ENCODE data around the gene GHRH.

GHRH gene

DNA sequence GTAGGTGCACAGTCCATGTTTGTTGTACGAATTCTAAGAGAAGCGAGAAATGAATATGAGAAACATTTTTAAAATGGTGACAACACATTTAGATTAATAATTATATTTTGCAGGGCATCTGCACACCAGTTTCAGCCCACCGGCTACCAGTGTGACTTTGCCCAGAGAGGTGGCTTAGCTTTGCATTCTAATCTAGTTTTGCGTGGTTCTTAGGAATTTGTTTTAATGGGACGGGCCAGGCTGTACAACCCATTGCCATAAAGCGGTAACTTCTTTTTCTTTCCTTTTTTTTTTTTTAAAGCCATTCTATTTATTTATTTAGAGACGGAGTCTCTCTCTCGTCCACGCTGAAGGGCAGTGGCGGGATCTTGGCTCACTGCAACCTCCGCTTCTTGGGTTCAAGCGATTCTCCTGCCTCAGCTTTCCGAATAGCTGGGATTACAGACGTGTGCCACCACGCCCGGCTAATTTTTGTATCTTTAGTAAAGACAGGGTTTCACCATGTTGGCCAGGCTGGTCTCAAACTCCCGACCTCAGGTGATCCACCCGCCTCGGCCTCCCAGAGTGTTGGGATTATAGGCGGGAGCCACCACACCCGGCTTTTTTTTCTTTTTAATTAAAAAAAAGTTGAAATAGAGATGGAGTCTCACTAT lies 28.7 kb upstream of the GHRH start:
- DNase-seq = no peak

DNA sequence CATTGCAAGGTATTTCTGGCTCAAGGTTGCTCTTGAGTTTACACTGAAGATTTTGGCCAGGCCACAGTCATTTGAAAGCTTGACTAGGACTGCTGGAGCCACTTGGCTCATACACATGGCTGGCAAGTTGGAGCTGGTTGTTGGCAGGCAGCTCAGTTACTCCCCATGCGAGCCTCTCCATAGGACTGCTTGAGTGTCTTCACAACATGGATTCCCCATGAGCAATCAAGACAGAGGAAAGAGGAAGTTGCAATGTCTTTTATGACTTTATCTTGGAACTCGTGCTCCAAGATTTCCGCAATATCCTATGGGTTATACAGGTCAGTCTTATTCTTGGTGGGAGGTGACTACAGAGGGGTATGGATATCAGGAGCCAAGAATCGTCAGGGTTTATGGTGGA lies 26.5 kb upstream of the GHRH start:
- no peak for DNase-seq

DNA sequence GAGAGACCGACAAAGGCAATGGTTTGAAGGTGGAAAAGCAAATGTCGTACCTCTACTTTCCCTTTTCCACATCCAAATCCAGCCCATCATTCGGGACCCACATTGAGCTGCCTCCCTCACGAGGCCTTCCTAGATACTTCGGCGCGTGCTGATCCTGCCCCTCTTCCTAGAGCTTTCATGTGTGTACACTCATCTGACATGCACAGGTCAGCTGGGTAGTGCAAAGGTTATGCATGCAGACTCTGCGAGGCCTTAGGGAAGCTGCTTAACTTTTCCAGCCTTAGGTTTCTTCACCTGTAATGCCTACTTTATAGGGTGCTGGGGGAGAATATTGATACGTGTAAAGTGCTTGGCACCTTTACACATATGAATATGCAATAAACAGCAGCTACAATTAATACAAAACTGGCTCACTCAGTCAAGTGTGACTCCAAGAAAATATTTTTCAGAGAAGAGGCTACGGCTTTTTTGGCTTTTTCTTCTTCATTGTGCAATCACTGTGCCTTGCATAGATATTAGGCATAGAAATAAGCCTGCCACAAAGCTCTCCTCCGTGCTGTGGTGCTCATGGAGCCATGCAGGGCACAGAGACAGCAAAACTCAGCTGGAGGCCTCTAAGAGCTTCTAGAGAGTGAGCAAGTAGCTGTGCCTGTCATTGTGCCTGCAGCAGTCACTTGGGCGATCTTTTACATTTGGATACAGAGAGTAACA lies 24.2 kb upstream of the GHRH start:
- DNase-seq = no peak

DNA sequence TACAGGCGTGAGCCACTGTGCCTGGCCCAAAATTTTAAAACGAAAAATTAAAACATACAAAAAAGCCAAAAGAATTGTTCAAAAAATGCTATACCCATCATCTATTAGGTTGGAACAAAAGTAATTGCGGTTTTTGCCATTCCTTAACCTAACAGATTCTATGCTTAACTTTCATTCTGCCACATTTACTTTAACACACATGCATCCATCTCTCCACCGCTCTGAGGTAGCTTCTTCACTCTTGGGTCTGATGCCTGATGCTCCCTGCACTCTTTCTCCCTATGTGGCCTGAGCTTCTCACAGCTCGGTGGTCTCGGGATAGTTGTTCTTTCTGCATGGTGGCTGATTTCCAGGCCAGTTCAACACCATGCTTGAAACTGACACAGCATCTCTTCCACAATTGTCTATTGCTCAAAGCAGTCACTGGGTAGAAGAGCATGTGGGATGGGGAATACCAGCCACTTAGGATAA lies 23.1 kb upstream of the GHRH start:
- no peak for DNase-seq

DNA sequence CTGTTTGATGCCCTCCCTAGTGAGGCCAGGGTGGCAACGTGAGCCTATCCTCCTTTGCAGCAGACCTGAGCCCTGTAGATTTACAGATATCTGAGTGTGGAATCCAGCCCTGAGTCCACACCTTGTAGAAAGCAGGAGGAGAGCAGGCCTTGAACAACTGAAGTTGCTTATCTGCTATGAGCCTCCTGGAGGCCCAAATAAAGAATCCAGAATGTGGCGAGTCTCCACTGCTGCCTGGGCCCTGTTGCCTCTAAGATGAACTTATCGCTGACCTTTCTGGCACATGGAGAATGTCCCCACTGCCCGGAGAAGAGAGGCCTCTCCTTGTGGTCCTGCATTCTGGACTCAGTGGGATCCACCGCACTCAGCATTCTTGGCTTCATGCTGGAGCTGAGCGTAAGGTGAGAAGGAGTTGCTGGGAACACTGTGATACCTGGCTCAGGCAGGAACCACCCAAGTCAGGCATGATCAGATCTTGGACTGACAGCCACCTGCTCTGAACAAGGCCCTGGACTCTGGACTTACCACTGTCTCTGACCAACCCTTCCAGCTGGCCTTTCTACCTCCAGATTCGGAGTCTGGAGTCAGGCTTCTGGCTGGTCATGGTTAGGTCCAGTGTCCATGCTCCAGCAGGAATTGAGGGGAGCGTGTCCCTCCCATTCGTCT lies 22.0 kb upstream of the GHRH start:
- no peak for DNase-seq

DNA sequence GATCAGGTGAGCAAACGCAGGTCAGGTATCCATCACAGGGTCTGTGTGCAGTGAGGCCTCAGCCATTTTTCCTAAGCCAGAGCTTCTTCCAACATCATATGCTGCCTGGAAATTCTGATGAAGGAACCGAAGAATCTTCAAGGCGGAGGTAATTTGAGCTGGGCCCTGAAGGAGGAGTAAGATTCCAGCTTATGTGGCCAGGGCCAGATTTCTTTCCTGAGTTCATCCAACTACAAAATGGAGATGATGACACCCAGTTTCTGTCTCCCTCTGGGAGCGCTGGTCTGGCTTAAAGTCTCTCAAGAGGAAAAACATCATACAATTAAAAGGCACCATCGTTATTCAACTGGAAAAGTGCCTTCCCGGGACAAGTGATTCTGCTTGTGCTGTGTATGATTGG lies 20.9 kb upstream of the GHRH start:
- DNase-seq = peak in 1 of 2 experiments; percentile 38

DNA sequence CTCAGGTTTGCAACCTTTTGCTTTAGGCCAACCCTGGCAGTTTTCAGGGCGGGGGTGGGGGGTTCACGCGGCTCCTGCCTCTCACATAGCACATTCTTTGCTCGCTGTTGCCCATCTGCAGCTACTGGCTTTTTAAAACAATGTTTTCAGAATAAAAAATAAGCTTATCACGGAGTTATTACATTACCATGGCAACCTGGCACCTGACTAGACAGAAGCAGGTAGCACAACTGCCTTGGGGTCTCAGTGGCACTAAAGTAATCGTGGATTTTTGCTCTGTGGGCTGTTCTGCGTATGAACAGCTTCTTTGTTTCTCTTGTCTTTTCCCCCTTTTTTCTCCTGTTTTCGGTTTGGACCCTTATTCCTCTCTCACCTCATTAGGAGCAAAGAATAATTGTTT lies 18.8 kb upstream of the GHRH start:
- DNase-seq = no peak

DNA sequence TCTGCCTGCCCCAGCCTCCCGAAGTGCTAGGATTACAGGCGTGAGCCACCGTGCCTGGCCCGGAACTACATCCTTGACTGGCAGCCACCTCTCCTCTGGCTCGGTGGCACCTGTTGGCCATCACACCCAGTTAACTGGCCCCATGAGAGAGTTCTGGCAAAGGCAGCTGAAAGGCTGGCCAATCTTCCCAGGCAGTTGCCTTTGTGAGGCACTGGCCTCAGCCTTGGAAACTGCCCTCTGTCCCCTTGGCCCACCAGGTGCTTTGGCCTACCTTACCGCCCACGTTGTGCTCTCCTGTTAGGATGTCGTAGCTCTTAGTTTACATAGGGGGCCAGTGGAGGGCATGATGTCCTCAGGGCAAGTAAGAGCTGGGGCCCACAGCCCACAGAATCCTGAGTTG lies 18.2 kb upstream of the GHRH start:
- DNase-seq = no peak

DNA sequence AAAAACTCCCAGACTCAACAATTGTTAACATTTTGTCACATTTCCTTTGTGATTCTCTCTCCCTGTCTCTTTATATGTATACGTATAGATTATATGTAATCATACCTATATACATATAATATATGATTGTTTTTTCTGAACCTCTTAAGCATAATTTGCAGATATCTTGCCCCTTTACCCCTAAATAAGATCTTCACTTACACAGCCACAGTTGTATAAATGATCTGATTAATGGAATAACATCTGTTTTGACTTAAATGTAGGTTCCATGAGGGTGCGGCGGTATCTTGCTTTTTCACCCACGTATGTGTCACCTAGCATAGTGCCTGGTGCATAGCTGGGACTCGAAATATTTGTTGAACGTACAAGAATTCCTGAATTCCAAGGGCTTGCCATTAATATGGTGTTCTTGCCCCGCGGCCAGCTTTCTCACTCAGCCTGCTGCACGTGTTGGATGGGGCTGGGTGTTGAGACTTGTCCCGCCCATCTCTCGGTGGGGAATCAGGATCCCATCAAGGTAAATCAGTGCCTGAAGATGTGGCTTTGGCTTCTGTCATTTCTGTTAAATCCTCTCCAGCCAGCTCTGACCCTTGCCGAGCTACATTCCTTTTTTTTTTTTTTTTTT lies 17.5 kb upstream of the GHRH start:
- DNase-seq = no peak

DNA sequence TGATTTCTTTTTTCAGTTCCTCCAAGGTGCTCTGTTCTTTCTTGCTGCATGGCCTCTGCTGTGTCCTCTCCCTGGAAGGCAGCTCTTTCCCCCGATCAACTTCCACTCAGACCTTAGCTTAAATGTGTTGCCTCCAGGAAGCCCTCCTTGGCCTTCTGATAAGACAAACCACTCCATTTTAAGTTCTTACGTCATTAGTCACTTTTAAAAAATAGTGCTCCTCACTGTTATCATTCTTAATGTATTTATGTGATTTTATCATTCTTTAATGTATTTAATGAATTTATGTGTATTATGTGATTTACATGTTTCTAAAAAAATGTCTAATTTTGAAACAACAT lies 15.6 kb upstream of the GHRH start:
- no peak for DNase-seq

DNA sequence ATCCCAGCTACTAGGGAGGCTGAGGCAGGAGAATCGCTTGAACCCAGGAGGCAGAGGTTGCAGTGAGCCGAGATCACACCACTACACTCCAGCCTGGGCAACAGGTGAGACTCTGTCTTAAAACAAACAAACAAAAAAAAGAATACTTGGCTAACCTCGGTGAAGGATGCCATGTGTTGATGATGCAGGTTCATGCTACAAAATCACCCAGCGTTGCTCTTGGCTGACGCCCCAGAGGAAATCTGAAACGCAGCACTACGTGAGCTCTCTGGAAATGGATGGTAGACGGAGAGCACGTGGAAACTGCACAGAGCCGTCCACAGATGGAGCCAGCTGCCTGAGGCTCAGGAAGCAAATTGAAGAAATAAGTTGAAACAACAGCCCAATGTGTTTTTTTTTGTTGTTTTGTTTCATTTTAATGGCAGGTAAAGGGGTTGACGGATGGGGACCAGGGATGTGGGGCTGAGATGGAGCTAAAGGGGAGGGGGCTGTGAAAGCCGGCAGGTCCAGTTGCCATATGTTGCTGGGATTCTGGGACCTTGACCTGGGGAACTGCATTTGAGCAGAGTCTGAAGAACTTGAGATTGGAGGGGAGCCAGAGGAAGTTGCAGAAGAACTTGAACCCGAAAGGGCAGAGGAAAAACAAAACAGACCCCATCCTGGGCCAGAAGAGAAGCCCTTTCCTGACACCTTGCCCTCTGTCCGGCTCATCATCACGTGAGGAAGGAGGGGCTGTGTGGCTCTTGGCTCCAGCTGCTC lies 15.1 kb upstream of the GHRH start:
- DNase-seq = peak in 1 of 2 experiments; percentile 33

DNA sequence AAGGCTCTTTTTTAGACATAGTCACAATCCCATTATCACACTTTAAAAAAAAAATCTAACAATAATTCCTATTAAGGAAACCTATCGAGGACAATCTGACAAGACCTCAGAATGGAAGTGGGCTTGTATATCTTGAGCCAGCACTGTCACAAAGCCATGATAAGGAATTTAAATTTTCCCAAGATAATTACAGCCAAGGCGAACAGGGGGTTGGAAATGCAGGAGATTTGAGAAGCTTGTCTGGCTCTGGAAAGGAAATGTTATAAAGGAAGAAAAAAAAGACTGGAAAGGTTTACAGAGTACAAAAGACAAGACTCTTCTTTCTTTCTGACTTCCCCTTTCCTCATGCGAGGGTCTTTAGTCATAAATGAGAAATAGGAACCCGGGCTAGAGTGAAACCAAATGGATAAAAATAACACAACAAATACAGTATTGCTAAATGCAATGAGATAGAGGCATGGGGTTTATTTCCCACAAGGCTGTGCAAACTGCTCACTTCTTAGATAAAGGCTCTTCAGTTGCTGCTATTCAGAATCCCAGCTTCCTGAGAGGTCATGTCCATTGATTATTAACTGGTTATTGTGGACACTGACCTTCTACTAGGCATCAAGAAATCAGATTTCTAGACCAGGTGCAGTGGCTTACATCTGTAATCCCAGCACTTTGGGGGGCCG lies 13.4 kb upstream of the GHRH start:
- no peak for DNase-seq

DNA sequence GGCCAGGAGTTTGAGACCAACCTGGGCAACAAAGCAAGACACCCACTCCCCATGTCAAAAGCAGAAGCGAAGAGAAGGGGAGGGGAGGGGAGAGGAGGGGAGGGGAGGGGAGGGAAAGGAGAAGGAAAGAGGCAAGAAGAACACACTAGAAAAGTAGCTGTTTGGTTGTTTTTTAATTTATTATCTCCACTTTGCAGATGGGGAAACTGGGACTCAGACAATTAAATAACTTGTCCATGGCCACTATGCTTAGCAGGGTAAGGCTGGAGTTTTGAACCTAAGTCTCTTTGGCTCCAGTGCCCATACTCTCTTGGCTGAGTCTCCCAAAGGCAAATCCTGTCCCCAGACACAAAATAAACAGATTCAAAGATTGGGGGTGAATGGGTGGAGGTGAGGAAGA lies 12.4 kb upstream of the GHRH start:
- no peak for DNase-seq

DNA sequence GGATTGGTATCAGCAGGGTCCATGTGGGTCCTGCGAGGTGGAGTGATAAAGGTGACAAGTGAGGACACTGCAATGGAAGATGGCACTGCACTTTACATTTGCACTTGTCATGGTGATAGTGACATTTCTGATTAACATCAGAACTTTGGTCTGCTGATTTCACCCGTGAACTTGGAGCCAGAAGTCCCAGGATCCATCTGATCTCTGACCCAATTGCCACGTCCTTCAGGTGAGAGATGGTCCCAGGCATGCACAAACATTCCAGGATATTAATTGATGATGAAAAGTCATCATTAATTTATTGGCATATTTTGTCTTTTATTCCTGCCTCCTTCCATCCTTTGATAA lies 9.8 kb upstream of the GHRH start:
- no peak for DNase-seq

DNA sequence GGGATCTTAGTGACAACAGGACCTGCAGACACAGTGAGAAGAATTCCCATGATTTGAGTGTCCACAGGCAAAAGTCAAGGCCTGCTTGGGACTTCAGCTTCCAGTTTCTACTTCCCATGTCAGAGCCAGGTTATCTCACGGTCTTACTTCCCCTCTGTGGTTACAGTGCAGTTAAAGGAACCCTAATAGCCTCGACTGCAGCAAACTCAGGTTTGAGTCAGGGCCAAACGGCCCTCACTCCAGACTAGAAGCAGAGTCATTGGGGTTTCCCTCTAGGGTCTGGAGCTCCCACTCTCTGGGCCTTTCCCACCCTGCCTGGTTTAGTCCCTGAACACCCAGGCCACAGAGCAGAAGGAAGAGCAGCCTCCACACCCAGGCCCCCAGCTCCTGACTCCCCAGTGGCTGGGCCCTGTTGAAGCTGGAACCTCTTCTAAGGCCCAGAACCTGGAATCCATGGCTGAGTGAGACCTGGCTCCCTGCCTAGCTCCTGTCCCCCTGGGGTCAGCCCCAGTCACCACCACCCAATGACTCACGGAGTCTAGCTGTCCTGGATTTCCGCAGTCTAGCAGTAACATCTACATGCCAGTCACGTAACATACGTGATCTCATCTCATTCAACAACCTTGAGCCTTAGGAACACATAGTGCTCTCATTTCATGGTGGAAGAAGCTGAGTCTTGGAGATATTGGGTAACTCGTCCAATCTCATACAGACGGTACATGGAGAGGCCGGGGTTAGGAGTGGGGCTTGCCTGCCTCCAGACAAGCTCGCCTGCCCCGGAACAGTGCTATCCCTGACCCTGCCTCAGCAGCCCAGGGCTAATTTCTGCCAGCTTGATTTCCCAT lies 9.2 kb upstream of the GHRH start:
- no peak for DNase-seq

DNA sequence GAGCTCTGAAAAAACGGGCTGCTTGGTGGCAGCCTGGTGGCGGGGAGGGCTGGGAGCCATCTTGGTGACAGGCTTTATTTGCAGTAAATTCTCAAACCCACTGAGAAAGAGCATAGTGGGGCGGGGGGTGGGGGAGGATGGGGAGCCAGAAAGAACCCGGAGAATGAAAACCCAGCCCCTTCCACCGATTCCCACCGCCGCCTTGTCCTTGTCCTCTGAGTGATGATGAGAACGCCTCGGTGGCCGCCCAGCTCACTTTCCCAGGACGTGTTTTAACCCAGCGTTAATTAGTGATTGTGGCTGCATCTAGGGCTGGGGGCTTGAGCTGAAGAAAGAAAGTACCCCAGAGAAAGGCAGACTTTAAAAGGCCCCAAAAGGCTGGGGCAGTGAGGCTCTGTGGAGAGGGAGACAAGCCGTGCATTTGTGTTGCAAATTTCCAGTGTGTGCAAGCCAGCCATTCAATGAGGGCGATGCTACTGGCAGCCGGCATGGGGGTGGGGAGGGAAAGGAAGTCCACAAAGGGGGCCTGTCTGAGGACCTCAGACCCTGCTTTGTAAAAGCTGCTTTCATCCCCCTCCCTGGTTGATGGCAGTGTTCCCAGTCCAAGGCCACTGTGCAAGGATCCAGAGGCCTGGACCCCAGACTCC lies 6.2 kb upstream of the GHRH start:
- DNase-seq = no peak

DNA sequence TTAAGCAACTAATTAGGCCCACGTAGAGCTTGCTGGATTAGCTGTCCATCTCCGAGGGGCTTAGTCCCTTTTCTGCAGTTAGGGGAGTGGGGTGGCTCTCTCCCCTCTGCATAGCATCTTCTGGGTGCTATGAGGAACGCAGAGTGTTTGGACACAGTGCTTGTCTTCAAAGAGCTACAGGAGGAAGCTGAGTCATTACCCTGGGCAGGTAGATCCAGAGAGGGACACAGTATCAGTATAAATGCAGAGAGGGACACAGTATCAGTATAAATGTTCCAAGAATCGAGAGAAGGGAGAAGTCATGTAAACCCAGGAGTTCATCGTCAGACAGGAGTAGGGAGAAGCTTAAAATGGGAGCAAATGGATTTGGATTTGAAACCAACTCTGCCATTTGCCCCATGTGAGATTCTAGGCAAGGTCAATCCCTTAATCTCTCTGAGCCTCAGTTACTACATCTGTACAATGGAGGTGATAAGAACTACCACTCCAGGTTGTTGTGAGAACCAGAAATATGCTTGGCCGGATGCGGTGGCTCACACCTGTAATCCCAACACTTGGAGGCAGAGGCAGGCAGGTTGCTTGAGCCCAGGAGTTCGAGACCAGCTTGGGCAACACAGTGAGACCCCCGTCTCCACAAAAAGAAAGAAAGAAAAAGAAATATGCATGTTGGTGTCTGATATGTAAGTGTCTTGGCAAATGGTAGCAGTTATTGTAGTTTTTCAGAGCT lies 5.5 kb upstream of the GHRH start:
- DNase-seq = no peak

DNA sequence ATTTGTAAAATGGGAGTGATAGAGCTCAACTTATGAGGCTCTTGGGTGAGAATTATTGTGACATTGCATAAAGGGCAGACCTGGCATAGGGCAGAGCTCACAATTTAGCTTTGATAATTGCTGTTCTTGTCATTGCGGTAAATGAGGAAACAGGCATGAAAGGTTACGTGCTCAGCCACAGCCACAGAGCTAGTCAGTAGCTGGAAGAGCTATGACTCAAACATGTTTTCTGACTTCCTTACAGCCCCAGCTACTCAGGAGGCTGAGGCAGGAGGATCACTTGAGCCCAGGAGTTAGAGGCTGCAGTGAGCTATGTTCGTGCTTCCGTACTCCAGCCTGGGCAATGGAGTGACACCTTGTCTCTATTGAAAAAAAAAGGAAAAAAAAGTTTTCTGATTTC lies 3.5 kb upstream of the GHRH start:
- no peak for DNase-seq

DNA sequence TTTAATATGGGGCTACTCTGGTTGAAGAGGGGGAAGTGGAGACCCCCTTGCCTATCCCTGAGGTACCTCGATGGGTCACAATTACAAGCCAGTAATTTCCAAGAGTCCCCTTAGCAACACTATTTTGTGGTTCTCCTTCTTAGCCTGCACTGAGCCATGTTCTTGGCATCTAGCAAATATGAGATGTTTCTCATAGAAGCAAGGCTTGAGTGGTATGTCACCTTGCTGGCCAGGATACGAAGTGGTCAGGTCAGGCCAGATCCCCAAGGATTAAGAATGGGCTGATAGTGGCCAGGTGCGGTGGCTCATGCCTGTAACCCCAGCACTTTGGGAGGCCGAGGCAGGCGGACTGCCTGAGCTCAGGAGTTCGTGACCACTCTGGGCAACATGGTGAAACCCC lies 2.1 kb upstream of the GHRH start:
- no peak for DNase-seq

DNA sequence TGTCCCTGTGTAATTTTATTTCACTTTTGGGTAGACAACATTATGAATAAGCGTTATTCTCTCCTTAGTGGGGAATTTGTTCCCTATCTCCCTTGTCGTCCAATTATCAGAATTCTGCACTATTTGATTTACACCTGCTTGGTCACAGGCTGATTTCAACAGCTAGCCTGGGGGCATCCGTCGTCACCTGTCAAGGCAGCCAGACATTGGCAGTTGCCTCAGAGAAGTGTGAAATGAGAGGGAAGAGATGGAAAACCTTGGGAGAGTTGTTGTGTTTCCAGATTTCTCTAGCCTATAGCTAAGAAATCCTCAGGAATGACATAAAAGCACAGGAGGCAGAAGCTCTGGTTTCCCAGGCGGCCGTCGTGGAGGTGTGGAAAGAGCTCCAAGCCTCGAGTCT lies 891 bp upstream of the GHRH start:
- DNase-seq = no peak

DNA sequence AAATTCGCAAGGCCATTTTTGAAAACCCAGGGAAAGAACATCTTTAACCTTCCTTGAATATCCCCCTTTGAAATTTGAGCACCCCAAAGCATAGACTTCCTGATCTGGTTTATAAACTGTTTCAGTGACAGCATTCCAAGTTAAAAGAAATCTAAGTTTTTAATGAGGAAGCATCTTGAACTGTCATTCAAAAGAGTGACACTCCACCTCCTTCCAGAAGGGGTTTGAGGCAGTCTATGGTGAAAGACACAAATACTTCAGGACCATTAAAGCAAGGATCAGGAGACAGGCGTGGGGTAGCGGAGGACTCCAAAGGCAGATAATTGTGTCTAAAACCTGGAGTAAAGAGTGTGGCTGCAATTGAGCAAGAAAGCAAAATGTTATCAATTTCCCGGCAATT lies 691 bp downstream of the GHRH start:
- no peak for DNase-seq

Data from SW 1271 (cell line).